GM19452 (cell line): Measurements from ENCODE around the gene HSD11B1.

Experiments
- ATAC-seq: cut with Tn5 transposase; IDR thresholded peaks from one replicate; pipeline ENCODE4 v1.9.1; 2021; ENCODE audit not compliant: unreplicated experiment

Gene HSD11B1

GRCh38 chr1:209723756-209724693 is 19.4 kb downstream of the HSD11B1 start:
- ATAC-seq = no peak

- no peak for ATAC-seq
Measured at GRCh38 chr1:209727286-209727685, 22.6 kb downstream of the HSD11B1 start.

GRCh38 chr1:209727785-209728184 is 23.1 kb downstream of the HSD11B1 start:
- ATAC-seq = no peak

- no peak for ATAC-seq
Measured at GRCh38 chr1:209728466-209728865, 23.8 kb downstream of the HSD11B1 start.

GRCh38 chr1:209729436-209729835 is 24.8 kb downstream of the HSD11B1 start:
- ATAC-seq = no peak

GRCh38 chr1:209732725-209733124 is 28.1 kb downstream of the HSD11B1 start:
- ATAC-seq = no peak

- ATAC-seq = no peak
Measured at GRCh38 chr1:209733409-209734192, 29.0 kb downstream of the HSD11B1 start.

- ATAC-seq = no peak
Measured at GRCh38 chr1:209736490-209737117, 32.0 kb downstream of the HSD11B1 start.

GRCh38 chr1:209737118-209737505 is 32.5 kb downstream of the HSD11B1 start:
- ATAC-seq = no peak

- no peak for ATAC-seq
Measured at GRCh38 chr1:209738270-209738669, 33.6 kb downstream of the HSD11B1 start.

GRCh38 chr1:209741193-209741592 is 36.5 kb downstream of the HSD11B1 start:
- no peak for ATAC-seq

- no peak for ATAC-seq
Measured at GRCh38 chr1:209741889-209742288, 37.2 kb downstream of the HSD11B1 start.

GRCh38 chr1:209742409-209743144 is 37.9 kb downstream of the HSD11B1 start:
- no peak for ATAC-seq

GRCh38 chr1:209743145-209743482 is 38.5 kb downstream of the HSD11B1 start:
- ATAC-seq = no peak

GRCh38 chr1:209746451-209747165 is 42.0 kb downstream of the HSD11B1 start:
- no peak for ATAC-seq

- ATAC-seq = peak; percentile 73
Measured at GRCh38 chr1:209747580-209748262, 43.1 kb downstream of the HSD11B1 start.

- no peak for ATAC-seq
Measured at GRCh38 chr1:209748620-209749019, 44.0 kb downstream of the HSD11B1 start.

- no peak for ATAC-seq
Measured at GRCh38 chr1:209749205-209749604, 44.6 kb downstream of the HSD11B1 start.

GRCh38 chr1:209749670-209750323 is 45.2 kb downstream of the HSD11B1 start:
- ATAC-seq = no peak
